Coronary artery (tissue), 2 donors: ENCODE measurements around the gene GDNF.
"Not testable (repeated sequence)": the region's sequence is repeated elsewhere in the genome, so short reads cannot be mapped to it uniquely, and the experiment has no call there.

Source experiments
- DNase-seq: peaks from one replicate; pipeline ENCODE4 v3.0.0-alpha.2; 2017; ENCODE audit warnings: low spot score
- H3K27ac ChIP-seq, 2 donors: fragments of 200-600 bp; sonication (generic); one replicate each; pipeline ENCODE4 v1.5.1; 2016 to 2019
- H3K4me3 ChIP-seq: fragments of 200-600 bp; sonication (generic); 2 replicates; pipeline ENCODE4 v1.5.1; 2016; ENCODE audit warnings: mild to moderate bottlenecking, moderate library complexity
- CTCF ChIP-seq: fragments of 200-600 bp; sonication (generic); IDR thresholded peaks from one replicate; pipeline ENCODE4 v1.5.1; 2019; ENCODE audit warnings: antibody characterized with exemption

Gene GDNF

GRCh38 chr5:37876245-37876644, 36.4 kb upstream of the GDNF start:
- no peak overlapping the region for H3K27ac ChIP-seq
- no peak for DNase-seq
- no peak for TF ChIP-seq CTCF
- H3K4me3 ChIP-seq, result no peak overlapping the region

GRCh38 chr5:37875051-37875787, 35.4 kb upstream of the GDNF start:
- DNase-seq, result no peak
- Histone ChIP-seq H3K4me3 (no peak overlapping the region), H3K27ac (no peak overlapping the region)
- TF ChIP-seq CTCF, result no peak

GRCh38 chr5:37873988-37874387, 34.1 kb upstream of the GDNF start:
- Histone ChIP-seq H3K4me3 (no peak overlapping the region), H3K27ac (no peak overlapping the region)
- no peak for TF ChIP-seq CTCF
- DNase-seq, result no peak

- no peak for TF ChIP-seq CTCF
- Histone ChIP-seq H3K4me3 (no peak overlapping the region), H3K27ac (no peak overlapping the region)
- DNase-seq, result no peak
These were observed 31.4 kb upstream of the GDNF start for GRCh38 chr5:37871023-37871815.

- Histone ChIP-seq H3K27ac (no peak overlapping the region), H3K4me3 (no peak overlapping the region)
- no peak for DNase-seq
- TF ChIP-seq CTCF, result no peak
These were observed 29.4 kb upstream of the GDNF start for GRCh38 chr5:37869216-37869615.

GRCh38 chr5:37867654-37868053, 27.8 kb upstream of the GDNF start:
- no peak overlapping the region for H3K27ac ChIP-seq
- no peak for DNase-seq
- TF ChIP-seq CTCF, result no peak

GRCh38 chr5:37862907-37863306, 23.1 kb upstream of the GDNF start:
- not testable (repeated sequence) for H3K4me3 ChIP-seq, DNase-seq, H3K27ac ChIP-seq

More at GRCh38 chr5:37867654-37868053, 27.8 kb upstream of the GDNF start:
- no peak overlapping the region for H3K4me3 ChIP-seq
